ENCODE results near the gene SLC2A10.

SLC2A10 gene

DNA sequence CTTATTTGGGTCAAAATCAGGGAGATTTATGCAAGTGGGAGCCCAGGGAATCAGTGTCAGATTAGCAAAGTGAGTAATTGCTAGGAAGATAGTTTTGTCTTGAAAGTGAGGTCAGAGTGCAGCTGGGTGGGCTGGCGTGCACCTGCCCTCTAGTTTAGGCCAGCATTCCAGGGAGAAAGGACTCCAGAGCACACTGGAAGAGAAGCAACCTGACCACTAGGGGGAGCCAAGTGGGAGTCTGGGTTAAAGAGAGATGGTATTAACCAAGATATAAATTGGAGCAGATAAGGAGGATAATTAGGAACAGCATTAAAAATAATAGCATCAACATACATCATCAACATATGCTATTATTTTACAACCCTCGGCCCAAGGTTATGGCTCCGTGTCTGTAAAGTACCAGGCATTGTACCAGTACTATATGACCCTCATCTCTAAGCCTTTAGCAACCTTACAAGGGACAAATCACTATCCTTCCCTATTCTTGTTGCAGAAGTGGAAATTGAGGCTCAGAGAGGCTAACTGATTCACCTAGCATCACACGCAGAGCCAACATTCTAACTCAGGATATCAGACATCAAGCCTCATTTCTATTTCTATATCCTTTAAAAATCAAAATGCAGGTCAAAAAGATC, 57.8 kb downstream of the SLC2A10 start:
- Histone ChIP-seq H3K36me3 (ENCODE audit: control insufficient read depth, insufficient read depth, low read length) (no peaks in the 10 kb centered on the region), H3K4me1 (ENCODE audit: control insufficient read depth, insufficient read depth, low read length) (no peaks in the 10 kb centered on the region), H3K4me3 (ENCODE audit: low read depth, low read length) (no peak overlapping the region), H3K9ac (ENCODE audit: low read depth, low read length) (no peak overlapping the region), H3K27me3 (ENCODE audit: control insufficient read depth, insufficient read depth, low read length) (no peaks in the 10 kb centered on the region), H3K9me3 (ENCODE audit: control insufficient read depth, insufficient read depth, low read length) (no peaks in the 10 kb centered on the region)

DNA sequence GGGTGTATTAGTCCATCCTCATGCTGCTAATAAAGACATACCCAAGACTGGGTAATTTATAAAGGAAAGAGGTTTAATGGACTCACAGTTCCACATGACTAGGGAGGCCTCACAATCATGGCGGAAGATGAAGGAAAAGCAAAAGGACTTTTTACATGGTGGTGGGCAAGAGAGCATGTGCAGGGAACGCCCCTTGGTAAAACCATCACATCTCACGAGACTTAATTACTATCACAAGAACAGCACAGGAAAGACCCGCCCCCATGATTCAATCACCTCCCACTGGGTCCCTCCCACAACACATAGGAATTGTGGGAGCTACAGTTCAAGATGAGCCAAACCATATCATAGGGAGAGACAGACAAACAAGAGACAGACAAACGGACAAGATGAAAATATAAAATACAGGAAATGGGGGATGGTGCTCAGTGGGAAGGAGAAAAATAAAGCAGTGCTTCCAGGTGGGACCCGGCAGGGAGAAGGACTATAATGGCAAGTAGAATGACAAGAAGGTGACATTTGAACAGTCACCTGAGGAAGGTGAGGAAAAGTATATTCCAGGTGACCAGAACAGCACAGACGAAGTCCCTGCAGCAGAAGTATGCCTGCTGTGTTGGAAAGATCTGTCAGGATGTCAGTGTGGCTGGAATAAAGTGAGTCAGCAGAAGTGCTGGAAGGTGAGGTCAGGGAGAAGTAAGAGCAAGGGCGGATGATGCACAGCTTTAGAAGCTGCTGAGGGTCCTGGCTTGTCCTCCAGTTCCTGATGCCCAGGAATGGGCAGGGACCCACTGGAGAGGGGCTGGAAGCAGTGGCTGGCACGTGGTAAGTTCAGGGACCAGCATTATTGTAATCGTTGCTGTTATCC, 61.1 kb downstream of the SLC2A10 start:
- Histone ChIP-seq H3K27me3 (ENCODE audit: control insufficient read depth, insufficient read depth, low read length) (no peaks in the 10 kb centered on the region), H3K9me3 (ENCODE audit: control insufficient read depth, insufficient read depth, low read length) (no peaks in the 10 kb centered on the region), H3K4me3 (ENCODE audit: low read depth, low read length) (no peak overlapping the region), H3K9ac (ENCODE audit: low read depth, low read length) (no peak overlapping the region), H3K4me1 (ENCODE audit: control insufficient read depth, insufficient read depth, low read length) (no peaks in the 10 kb centered on the region), H3K36me3 (ENCODE audit: control insufficient read depth, insufficient read depth, low read length) (no peaks in the 10 kb centered on the region)

DNA sequence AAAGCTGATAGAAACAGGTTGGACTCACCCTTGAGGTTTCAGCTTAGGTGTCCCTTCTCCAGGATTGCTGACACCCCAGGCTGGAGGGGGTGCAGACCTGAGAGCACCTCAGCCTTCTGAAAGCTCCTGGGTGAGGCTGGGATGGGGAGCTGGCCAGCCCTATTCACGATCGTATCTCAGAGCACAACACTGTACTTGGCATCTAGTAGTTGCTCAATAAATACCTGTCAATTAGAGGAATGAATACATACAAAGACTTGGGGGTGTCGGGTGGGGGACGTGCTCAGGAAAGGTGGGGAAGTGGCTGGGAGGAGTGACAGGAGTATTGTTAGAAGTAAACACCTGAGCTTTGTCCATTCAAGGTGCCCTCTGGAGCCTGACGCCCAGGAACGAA, 61.7 kb downstream of the SLC2A10 start:
- H3K9me3 ChIP-seq (ENCODE audit: control insufficient read depth, insufficient read depth, low read length), result no peaks in the 10 kb centered on the region
- no peak overlapping the region for H3K9ac ChIP-seq (ENCODE audit: low read depth, low read length)
- no peaks in the 10 kb centered on the region for H3K27me3 ChIP-seq (ENCODE audit: control insufficient read depth, insufficient read depth, low read length)
- no peaks in the 10 kb centered on the region for H3K4me1 ChIP-seq (ENCODE audit: control insufficient read depth, insufficient read depth, low read length)
- H3K36me3 ChIP-seq (ENCODE audit: control insufficient read depth, insufficient read depth, low read length), result no peaks in the 10 kb centered on the region
- no peak overlapping the region for H3K4me3 ChIP-seq (ENCODE audit: low read depth, low read length)

DNA sequence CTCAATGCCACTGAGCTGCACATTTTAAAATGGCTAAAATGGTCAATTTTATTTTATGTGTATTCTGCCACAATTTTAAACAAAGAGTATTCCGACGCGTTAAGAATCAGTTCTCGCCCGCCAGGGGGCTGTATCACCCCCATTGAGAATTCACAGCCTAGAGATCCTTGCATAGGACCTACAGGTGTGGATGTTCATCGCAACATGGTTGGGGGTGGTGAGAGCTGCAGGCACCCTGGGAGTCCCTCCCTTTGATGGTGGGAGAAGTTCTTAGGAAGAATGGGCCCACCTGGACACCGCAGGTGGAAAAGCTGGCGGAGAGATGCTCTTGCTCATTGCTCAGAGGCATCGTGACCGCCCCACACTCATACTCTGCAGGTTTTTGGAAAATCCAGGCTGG, 63.5 kb downstream of the SLC2A10 start:
- no peaks in the 10 kb centered on the region for H3K9me3 ChIP-seq (ENCODE audit: control insufficient read depth, insufficient read depth, low read length)
- H3K4me1 ChIP-seq (ENCODE audit: control insufficient read depth, insufficient read depth, low read length), result no peaks in the 10 kb centered on the region
- no peaks in the 10 kb centered on the region for H3K27me3 ChIP-seq (ENCODE audit: control insufficient read depth, insufficient read depth, low read length)
- no peak overlapping the region for H3K4me3 ChIP-seq (ENCODE audit: low read depth, low read length)
- no peak overlapping the region for H3K9ac ChIP-seq (ENCODE audit: low read depth, low read length)
- H3K36me3 ChIP-seq (ENCODE audit: control insufficient read depth, insufficient read depth, low read length), result no peaks in the 10 kb centered on the region

DNA sequence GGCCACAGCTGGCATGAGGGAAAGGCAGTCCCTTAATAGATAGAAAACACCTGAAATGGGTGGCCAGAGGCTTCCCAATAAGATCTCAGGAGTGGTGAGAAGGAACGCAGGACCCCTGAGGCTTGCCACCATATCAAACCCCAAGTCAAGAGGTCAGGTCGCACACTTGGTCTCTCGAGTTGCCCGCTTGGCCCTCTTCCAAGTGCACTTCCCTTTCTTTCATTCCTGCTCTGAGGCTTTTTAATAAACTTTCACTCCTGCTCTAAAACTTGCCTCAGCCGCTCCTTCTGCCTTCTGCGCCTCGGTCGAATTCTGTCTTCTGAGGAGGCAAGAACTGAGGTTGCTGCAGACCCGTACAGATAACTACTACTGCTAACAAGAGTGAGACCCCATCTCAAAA, 64.2 kb downstream of the SLC2A10 start:
- Histone ChIP-seq H3K4me3 (ENCODE audit: low read depth, low read length) (no peak overlapping the region), H3K36me3 (ENCODE audit: control insufficient read depth, insufficient read depth, low read length) (no peaks in the 10 kb centered on the region), H3K9me3 (ENCODE audit: control insufficient read depth, insufficient read depth, low read length) (no peaks in the 10 kb centered on the region), H3K27me3 (ENCODE audit: control insufficient read depth, insufficient read depth, low read length) (no peaks in the 10 kb centered on the region), H3K9ac (ENCODE audit: low read depth, low read length) (no peak overlapping the region), H3K4me1 (ENCODE audit: control insufficient read depth, insufficient read depth, low read length) (no peaks in the 10 kb centered on the region)

DNA sequence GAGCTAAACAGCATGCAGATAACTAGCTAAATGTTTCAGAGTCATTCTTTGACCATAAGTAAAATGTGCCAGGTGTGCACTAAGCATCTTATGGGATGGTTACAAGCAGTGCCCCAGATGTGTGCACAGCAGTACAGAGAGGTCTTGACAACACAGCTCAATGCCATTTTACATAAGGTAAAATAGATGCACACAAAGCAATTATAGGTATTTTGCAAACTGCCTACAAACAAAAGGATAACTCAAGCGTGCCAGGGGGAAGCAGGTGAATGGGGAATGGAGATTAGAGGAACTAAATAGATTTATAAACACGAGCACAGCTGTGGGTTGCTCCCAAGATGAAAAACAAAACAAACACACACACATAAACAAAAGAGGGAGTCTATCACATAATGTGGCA, 64.8 kb downstream of the SLC2A10 start:
- Histone ChIP-seq H3K4me3 (ENCODE audit: low read depth, low read length) (no peak overlapping the region), H3K9ac (ENCODE audit: low read depth, low read length) (no peak overlapping the region), H3K36me3 (ENCODE audit: control insufficient read depth, insufficient read depth, low read length) (no peaks in the 10 kb centered on the region), H3K27me3 (ENCODE audit: control insufficient read depth, insufficient read depth, low read length) (no peaks in the 10 kb centered on the region), H3K4me1 (ENCODE audit: control insufficient read depth, insufficient read depth, low read length) (no peaks in the 10 kb centered on the region), H3K9me3 (ENCODE audit: control insufficient read depth, insufficient read depth, low read length) (no peaks in the 10 kb centered on the region)

DNA sequence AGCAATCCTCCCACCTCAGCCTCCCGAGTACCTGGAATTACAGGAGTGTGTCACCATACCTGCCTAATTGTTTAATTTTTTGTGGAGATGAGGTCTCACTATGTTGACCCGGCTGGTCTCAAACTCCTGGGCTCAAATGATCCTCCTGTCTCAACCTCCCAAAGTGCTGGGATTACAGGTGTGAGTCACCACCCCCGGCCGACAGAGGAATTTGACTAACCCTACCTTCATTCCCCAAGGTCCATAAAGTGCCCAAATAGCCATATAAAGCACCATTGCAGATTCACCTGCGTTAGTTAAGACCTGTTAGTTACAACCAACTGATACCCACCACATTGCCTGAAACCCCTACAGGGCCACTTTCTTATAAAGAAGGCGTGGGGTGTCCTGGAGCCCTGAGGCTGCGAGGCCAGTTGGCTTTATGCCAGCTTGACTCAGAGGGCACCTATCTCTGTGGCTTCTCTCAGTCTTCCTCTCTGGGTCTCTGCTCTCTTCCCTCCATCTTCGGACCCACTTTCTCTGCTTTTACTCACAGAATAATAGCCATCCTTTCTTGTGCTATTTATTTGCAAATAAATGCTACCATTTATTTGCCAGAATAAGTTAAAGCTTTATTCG, 65.6 kb downstream of the SLC2A10 start:
- Histone ChIP-seq H3K9ac (ENCODE audit: low read depth, low read length) (no peak overlapping the region), H3K4me3 (ENCODE audit: low read depth, low read length) (no peak overlapping the region), H3K9me3 (ENCODE audit: control insufficient read depth, insufficient read depth, low read length) (no peaks in the 10 kb centered on the region), H3K4me1 (ENCODE audit: control insufficient read depth, insufficient read depth, low read length) (no peaks in the 10 kb centered on the region), H3K27me3 (ENCODE audit: control insufficient read depth, insufficient read depth, low read length) (no peaks in the 10 kb centered on the region), H3K36me3 (ENCODE audit: control insufficient read depth, insufficient read depth, low read length) (no peaks in the 10 kb centered on the region)

DNA sequence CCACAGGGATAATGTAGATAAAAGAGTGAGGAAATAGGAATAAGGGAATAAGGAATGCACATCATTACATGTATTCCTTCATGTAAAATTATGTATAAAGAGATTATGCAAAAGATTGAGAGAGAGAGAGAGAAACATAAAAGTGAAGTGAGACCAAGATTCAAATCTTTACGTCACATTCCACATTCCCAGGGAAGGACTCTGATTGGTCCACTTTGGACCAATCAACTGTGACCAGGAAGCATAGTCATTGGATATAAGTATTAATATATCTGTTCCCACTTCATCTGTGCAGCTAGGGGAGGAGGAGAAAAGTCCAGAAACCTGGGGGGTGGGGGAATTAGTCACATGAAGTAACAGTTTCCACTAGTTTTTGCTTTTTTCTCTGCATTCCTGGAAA, 66.4 kb downstream of the SLC2A10 start:
- Histone ChIP-seq H3K4me1 (ENCODE audit: control insufficient read depth, insufficient read depth, low read length) (no peaks in the 10 kb centered on the region), H3K27me3 (ENCODE audit: control insufficient read depth, insufficient read depth, low read length) (no peaks in the 10 kb centered on the region), H3K4me3 (ENCODE audit: low read depth, low read length) (no peak overlapping the region), H3K36me3 (ENCODE audit: control insufficient read depth, insufficient read depth, low read length) (no peaks in the 10 kb centered on the region), H3K9me3 (ENCODE audit: control insufficient read depth, insufficient read depth, low read length) (no peaks in the 10 kb centered on the region), H3K9ac (ENCODE audit: low read depth, low read length) (no peak overlapping the region)

DNA sequence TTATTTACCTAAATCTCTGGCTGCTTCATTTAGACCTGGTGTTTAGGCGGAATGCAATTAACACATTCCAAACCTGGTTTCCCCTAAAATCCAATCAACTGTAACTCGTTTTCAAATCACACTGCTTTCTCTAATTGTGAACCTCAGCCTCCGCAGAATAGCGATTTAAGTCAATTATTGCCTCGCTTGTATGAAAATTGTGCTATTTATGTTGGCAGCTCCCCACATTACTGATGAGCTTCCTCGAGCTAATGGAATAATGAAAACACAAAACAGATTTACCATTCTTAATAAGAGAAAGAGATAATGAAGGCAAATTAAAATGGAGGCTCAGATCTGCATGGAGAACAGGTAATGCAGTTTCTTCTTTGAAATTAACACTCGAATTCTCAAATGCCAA, 67.9 kb downstream of the SLC2A10 start:
- H3K4me3 ChIP-seq (ENCODE audit: low read depth, low read length), result no peak overlapping the region
- H3K4me1 ChIP-seq (ENCODE audit: control insufficient read depth, insufficient read depth, low read length), result no peaks in the 10 kb centered on the region
- H3K9ac ChIP-seq (ENCODE audit: low read depth, low read length), result no peak overlapping the region
- no peaks in the 10 kb centered on the region for H3K9me3 ChIP-seq (ENCODE audit: control insufficient read depth, insufficient read depth, low read length)
- no peaks in the 10 kb centered on the region for H3K27me3 ChIP-seq (ENCODE audit: control insufficient read depth, insufficient read depth, low read length)
- no peaks in the 10 kb centered on the region for H3K36me3 ChIP-seq (ENCODE audit: control insufficient read depth, insufficient read depth, low read length)

DNA sequence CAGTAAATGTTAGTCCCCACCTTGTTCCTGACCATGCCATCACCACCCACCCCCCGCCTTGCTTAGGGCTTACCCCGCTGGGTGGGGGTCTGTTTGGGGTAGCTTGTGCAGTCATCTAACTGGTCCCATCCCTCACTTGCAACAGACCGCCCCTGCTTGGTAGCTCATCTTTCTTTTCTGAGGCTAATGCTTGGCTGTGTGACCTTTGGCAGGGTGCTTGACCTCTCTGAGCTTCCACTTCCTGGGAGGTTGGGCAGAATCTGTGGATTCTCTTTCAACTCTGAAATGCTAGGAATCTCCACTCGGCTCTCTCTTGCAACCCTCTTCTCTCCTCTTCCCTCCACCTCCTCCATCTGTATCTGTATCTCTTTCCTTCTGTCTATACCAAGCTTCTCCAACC, 70.4 kb downstream of the SLC2A10 start:
- Histone ChIP-seq H3K9ac (ENCODE audit: low read depth, low read length) (no peak overlapping the region), H3K36me3 (ENCODE audit: control insufficient read depth, insufficient read depth, low read length) (no peaks in the 10 kb centered on the region), H3K4me1 (ENCODE audit: control insufficient read depth, insufficient read depth, low read length) (no peaks in the 10 kb centered on the region), H3K27me3 (ENCODE audit: control insufficient read depth, insufficient read depth, low read length) (no peaks in the 10 kb centered on the region), H3K4me3 (ENCODE audit: low read depth, low read length) (no peak overlapping the region), H3K9me3 (ENCODE audit: control insufficient read depth, insufficient read depth, low read length) (no peaks in the 10 kb centered on the region)

DNA sequence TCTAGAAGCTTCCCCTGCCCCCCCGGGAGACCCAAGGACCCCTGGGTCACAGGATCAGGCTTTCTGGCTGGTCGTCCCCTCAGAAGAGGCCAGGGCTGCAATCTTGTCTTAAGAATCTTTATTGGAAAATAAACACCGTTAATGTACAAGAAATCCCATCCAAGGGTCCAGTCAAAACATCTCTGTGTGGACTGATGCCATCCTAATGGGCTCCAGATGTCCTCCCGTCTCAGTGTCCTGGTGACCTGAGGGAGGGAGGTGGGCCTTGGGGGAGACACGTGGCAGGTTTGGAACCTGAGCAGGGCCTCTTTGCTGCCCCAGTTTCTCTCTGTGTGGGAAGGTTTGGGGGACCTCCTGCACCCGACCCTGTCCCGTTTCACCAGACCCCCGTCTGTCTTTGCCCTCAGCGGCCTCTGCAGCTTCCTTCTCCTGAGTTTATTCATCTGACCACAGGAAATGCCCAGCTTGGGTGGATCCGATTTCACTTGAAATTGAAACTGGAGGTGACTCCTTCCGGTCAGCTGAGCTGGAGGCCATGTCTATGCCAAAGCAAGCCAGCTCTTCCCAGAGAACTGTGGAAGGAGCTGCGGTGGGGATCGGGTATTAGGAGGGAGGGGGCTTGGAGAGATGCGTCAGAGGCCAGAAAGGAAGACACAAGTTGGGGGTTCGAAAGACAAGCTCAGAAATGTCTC, 75.1 kb downstream of the SLC2A10 start:
- Histone ChIP-seq H3K27me3 (ENCODE audit: control insufficient read depth, insufficient read depth, low read length) (no peaks in the 10 kb centered on the region), H3K4me3 (ENCODE audit: low read depth, low read length) (no peak overlapping the region), H3K9me3 (ENCODE audit: control insufficient read depth, insufficient read depth, low read length) (no peaks in the 10 kb centered on the region), H3K36me3 (ENCODE audit: control insufficient read depth, insufficient read depth, low read length) (no peaks in the 10 kb centered on the region), H3K4me1 (ENCODE audit: control insufficient read depth, insufficient read depth, low read length) (no peaks in the 10 kb centered on the region), H3K9ac (ENCODE audit: low read depth, low read length) (no peak overlapping the region)

Data from iPS-15b (cell line).